GM12878 (cell line): Measurements from ENCODE around the gene WWOX. TPM values are rescaled to one million over a fixed set of nuclear protein-coding genes. Genes with fewer than 3 reads are reported as not detected.

Source experiments
- ATAC-seq: fragments of 200-7000 bp; cut with Tn5 transposase; 3 replicates; pipeline ENCODE4 v1.9.1; 2020; ENCODE audit warnings: mild to moderate bottlenecking, moderate library complexity
- BruUV-seq: library from RNA; stranded (reverse); fragments of 400-500 nt; replicated peaks from 2 replicates; lab custom pipeline; 2021; lab: Mats Ljungman, UMichigan
- CTCF ChIA-PET: fragments of 300-600 bp; sonication (Branson Sonifier 250); formaldehyde crosslinking; extraction: SDS; loops from one replicate; lab custom pipeline; 2021; ENCODE audit warnings: inconsistent platforms; lab: Yijun Ruan, JAX
- POLR2A ChIA-PET: fragments of 350-600 bp; formaldehyde crosslinking; extraction: SDS; loops from one replicate; lab custom pipeline; 2021; ENCODE audit warnings: inconsistent platforms; lab: Charles Lee
- RAD21 ChIA-PET: fragments of 300-600 bp; sonication (Branson Sonifier 250); formaldehyde crosslinking; loops from one replicate; lab custom pipeline; 2023; ENCODE audit warnings: antibody characterized with exemption; ENCODE audit not compliant: unreplicated experiment; lab: Charles Lee
- SMC1A ChIA-PET: fragments of 300-600 bp; sonication (Branson Sonifier 250); formaldehyde crosslinking; loops from one replicate; lab custom pipeline; 2023; ENCODE audit not compliant: unreplicated experiment, uncharacterized antibody; lab: Charles Lee
- DNase-seq: peaks from one replicate; pipeline ENCODE4 v3.0.0-alpha.2; 2011; ENCODE audit warnings: low read depth, low spot score
- FAIRE-seq: peaks from 3 replicates; lab custom pipeline; 2011; peaks lifted over from hg19 to GRCh38; lab: Jason Lieb, UNC
- H2AFZ ChIP-seq: 2 replicates; pipeline ENCODE4 v1.6.0; 2011; ENCODE audit warnings: low read depth, low read length, control low read depth; ENCODE audit not compliant: control insufficient read depth
- H3K27ac ChIP-seq: 2 replicates; pipeline ENCODE4 v1.5.1; 2011; ENCODE audit warnings: control low read depth; ENCODE audit not compliant: control insufficient read depth, insufficient read depth
- H3K27me3 ChIP-seq, 2 experiments: replicated peaks in 1 of 2; 2 replicates each; pipeline versions ENCODE4 v1.6.0 to v1.6.1; 2011; ENCODE audit warnings: low read length in 1 of 2; ENCODE audit not compliant: control insufficient read depth in 2 of 2, insufficient read depth in 2 of 2
- H3K36me3 ChIP-seq, 2 experiments: 2 replicates each; pipeline ENCODE4 v1.5.1; 2011; ENCODE audit warnings: low read length in 1 of 2; ENCODE audit not compliant: control insufficient read depth in 2 of 2, insufficient read depth in 2 of 2
- H3K4me1 ChIP-seq: 2 replicates; pipeline ENCODE4 v1.6.1; 2011; ENCODE audit warnings: mild to moderate bottlenecking, low read length, moderate library complexity, mixed read lengths; ENCODE audit not compliant: control insufficient read depth, insufficient read depth
- H3K4me2 ChIP-seq: 2 replicates; pipeline ENCODE4 v1.6.0; 2011; ENCODE audit warnings: control low read depth; ENCODE audit not compliant: control insufficient read depth, insufficient read depth
- H3K4me3 ChIP-seq: fragments of 200-600 bp; sonication (generic); 2 replicates; pipeline ENCODE4 v1.5.1; 2016
- H3K79me2 ChIP-seq: 2 replicates; pipeline ENCODE4 v1.6.0; 2011; ENCODE audit warnings: low read length; ENCODE audit not compliant: control insufficient read depth, insufficient read depth
- H3K9ac ChIP-seq: 2 replicates; pipeline ENCODE4 v1.8.0; 2011; ENCODE audit warnings: low read length, control low read depth, mixed read lengths; ENCODE audit not compliant: control insufficient read depth, insufficient read depth
- H3K9me3 ChIP-seq: replicated peaks from 3 replicates; pipeline ENCODE4 v1.5.1; 2011; ENCODE audit warnings: mild to moderate bottlenecking, low read length; ENCODE audit not compliant: control insufficient read depth, insufficient read depth
- H4K20me1 ChIP-seq: 2 replicates; pipeline ENCODE4 v1.6.0; 2011; ENCODE audit not compliant: control insufficient read depth, insufficient read depth
- ATF3 ChIP-seq: IDR thresholded peaks from 2 replicates; pipeline ENCODE4 v1.6.1; 2011; ENCODE audit warnings: low read depth, mild to moderate bottlenecking, low read length, moderate library complexity, borderline replicate concordance; ENCODE audit errors: extremely low read depth
- BMI1 ChIP-seq: fragments of 450-650 bp; IDR thresholded peaks from 2 replicates; pipeline ENCODE4 v1.6.1; 2016; ENCODE audit warnings: mild to moderate bottlenecking, moderate library complexity, borderline replicate concordance
- BRCA1 ChIP-seq: IDR thresholded peaks from 2 replicates; pipeline ENCODE4 v1.6.1; 2011; ENCODE audit warnings: low read depth, low read length, improper control_type of control experiment
- CBX3 ChIP-seq: fragments of 200-600 bp; sonication (generic); IDR thresholded peaks from 2 replicates; pipeline ENCODE4 v1.6.1; 2016; ENCODE audit warnings: low read depth, borderline replicate concordance
- DPF2 ChIP-seq: fragments of 450-650 bp; IDR thresholded peaks from 2 replicates; pipeline ENCODE4 v1.6.1; 2017; ENCODE audit warnings: mild to moderate bottlenecking
- E2F8 ChIP-seq: fragments of 450-650 bp; IDR thresholded peaks from 2 replicates; pipeline ENCODE4 v1.6.1; 2018; ENCODE audit warnings: mild to moderate bottlenecking, low read depth, moderate library complexity; ENCODE audit not compliant: partially characterized antibody
- EZH2 ChIP-seq: IDR thresholded peaks from 2 replicates; pipeline ENCODE4 v1.6.1; 2012; ENCODE audit warnings: low read depth, mild to moderate bottlenecking, control low read depth, inconsistent platforms, low read length, borderline replicate concordance; ENCODE audit not compliant: control insufficient read depth
- FOXM1 ChIP-seq: IDR thresholded peaks from 2 replicates; pipeline ENCODE4 v1.6.1; 2012; ENCODE audit warnings: low read depth, mild to moderate bottlenecking, inconsistent platforms, low read length, moderate library complexity
- NR2C1 ChIP-seq: fragments of 450-650 bp; IDR thresholded peaks from 2 replicates; pipeline ENCODE4 v1.6.1; 2017; ENCODE audit warnings: antibody characterized with exemption, mild to moderate bottlenecking, moderate library complexity
- POU2F2 ChIP-seq: IDR thresholded peaks from 3 replicates; pipeline ENCODE4 v1.6.1; 2011; ENCODE audit warnings: low read depth, mild to moderate bottlenecking, low read length, borderline replicate concordance
- SMAD5 ChIP-seq: IDR thresholded peaks from 2 replicates; pipeline ENCODE4 v1.6.1; 2016; ENCODE audit warnings: antibody characterized with exemption, low read depth
- SREBF2 ChIP-seq: IDR thresholded peaks from 2 replicates; pipeline ENCODE4 v1.6.1; 2012; ENCODE audit warnings: mild to moderate bottlenecking, low read length
- STAT1 ChIP-seq: fragments of 450-650 bp; conservative IDR thresholded peaks from 2 replicates; pipeline ENCODE4 v1.6.1; 2014; ENCODE audit warnings: antibody characterized with exemption, mild to moderate bottlenecking
- ZNF384 ChIP-seq: IDR thresholded peaks from 2 replicates; pipeline ENCODE4 v1.6.1; 2012; ENCODE audit warnings: low read depth, mild to moderate bottlenecking, low read length, improper control_type of control experiment, borderline replicate concordance
- ZNF622 ChIP-seq: fragments of 450-650 bp; IDR thresholded peaks from 2 replicates; pipeline ENCODE4 v1.6.1; 2017; ENCODE audit warnings: mild to moderate bottlenecking, inconsistent platforms
- WGBS: methylation state at CpG from one replicate; pipeline ENCODE4 v1.1.6; 2016; ENCODE audit warnings: low lambda C conversion rate; ENCODE audit not compliant: insufficient replicate concordance, insufficient coverage; ENCODE audit errors: missing lambda C conversion rate; 5-methylcytosine and 5-hydroxymethylcytosine counted together
- in situ Hi-C: fragments of 300-500 bp; cut with MboI; formaldehyde crosslinking; loops from 9 replicates; pipeline ENCODE4 v1.14.3; 2018; ENCODE audit warnings: mixed read lengths
- intact Hi-C: fragments of 100-400 bp; cut with micrococcal nuclease; formaldehyde crosslinking; loops from one replicate; pipeline ENCODE4 v1.14.2; 2022; ENCODE audit not compliant: unreplicated experiment
- polyA plus RNA-seq, 11 experiments: library from polyadenylated mRNA; depleted of rRNA in 4 of 11; unstranded in 6 of 11; stranded (reverse) in 5 of 11; fragments of >200 nt; fragmentation: Nextera tagmentation in 4 of 11; fragmentation: Illumina TruSeq in 1 of 11; extraction: Ambion mirVana in 4 of 11; extraction: Trizol in 1 of 11; gene quantifications; 1 replicate in 1 of 11; 2 replicates in 10 of 11; pipeline versions ENCODE4 v1.2.1 to v1.2.3, GENCODE V29; 2011 to 2016; ENCODE audit warnings: inconsistent platforms in 2 of 11, missing spikeins in 2 of 11, low read depth in 1 of 11
- total RNA-seq, 4 experiments: library from RNA; depleted of rRNA in 3 of 4; stranded (reverse); fragments of >200 nt in 3 of 4; fragmentation: Illumina TruSeq in 1 of 4; extraction: Trizol in 1 of 4; gene quantifications; 2 replicates each; pipeline versions ENCODE4 v1.2.1 to v1.2.3, GENCODE V29; 2013 to 2021
- TF ChIP-seq, protein P1 (sequence below), 3 experiments: IDR thresholded peaks in 2 of 3; conservative IDR thresholded peaks in 1 of 3; 2 replicates each; pipeline ENCODE4 v1.5.1; 2011; ENCODE audit warnings: low read depth in 3 of 3, low read length in 3 of 3, mild to moderate bottlenecking in 3 of 3, control low read depth in 2 of 3, moderate library complexity in 2 of 3, inconsistent platforms in 1 of 3, mixed read lengths in 1 of 3; ENCODE audit not compliant: control insufficient read depth in 2 of 3, insufficient read depth in 1 of 3; ENCODE audit errors: extremely low read depth in 1 of 3

WWOX gene
- total and polyA plus RNA-seq, 10 of the 15 experiments (the other 5 are each of a cell fraction or from before 2014, with no cell fraction given), result 2.8 to 24.4 (median 17.8) TPM

- TF ChIP-seq ZNF384, result no peak
- no peak for TF ChIP-seq SMAD5
- TF ChIP-seq BMI1, result no peak
Observed at GRCh38 chr16:79253100-79253631, 1153.7 kb downstream of the WWOX start (continued).

- ATAC-seq (no peak), FAIRE-seq (no peak), DNase-seq (no peak)
- intact Hi-C loops (no loop called here), in situ Hi-C loops (no loop called here)
- Histone ChIP-seq H3K9ac (no peak overlapping the region), H3K4me1 (no peaks in the 10 kb centered on the region), H4K20me1 (no peaks in the 10 kb centered on the region), H3K9me3 (no peaks in the 10 kb centered on the region; the same call in 2 of the 3 replicates), H3K79me2 (no peaks in the 10 kb centered on the region), H3K27ac (no peak overlapping the region), H2AFZ (no peak overlapping the region), H3K4me3 (no peak overlapping the region), H3K36me3 (no peaks in the 10 kb centered on the region), H3K4me2 (no peak overlapping the region), H3K27me3 (no peaks in the 10 kb centered on the region; a peak in 2 of 4 replicates)
- CTCF ChIA-PET, result no interaction called here
- 42% methylated on average over 10 of the region's 10 CpGs for WGBS
- POLR2A ChIA-PET, result no interaction called here
- SMC1A ChIA-PET, result no interaction called here
- TF ChIP-seq FOXM1, result no peak
- TF ChIP-seq ZNF622, result no peak
- TF ChIP-seq CBX3, result no peak
- TF ChIP-seq ATF3, result no peak
- no peak for TF ChIP-seq POU2F2
- no peak for TF ChIP-seq NR2C1
- TF ChIP-seq E2F8, result no peak
- TF ChIP-seq STAT1, result no peak
- TF ChIP-seq SREBF2, result no peak
- TF ChIP-seq BRCA1, result no peak
- TF ChIP-seq, protein P1, sequence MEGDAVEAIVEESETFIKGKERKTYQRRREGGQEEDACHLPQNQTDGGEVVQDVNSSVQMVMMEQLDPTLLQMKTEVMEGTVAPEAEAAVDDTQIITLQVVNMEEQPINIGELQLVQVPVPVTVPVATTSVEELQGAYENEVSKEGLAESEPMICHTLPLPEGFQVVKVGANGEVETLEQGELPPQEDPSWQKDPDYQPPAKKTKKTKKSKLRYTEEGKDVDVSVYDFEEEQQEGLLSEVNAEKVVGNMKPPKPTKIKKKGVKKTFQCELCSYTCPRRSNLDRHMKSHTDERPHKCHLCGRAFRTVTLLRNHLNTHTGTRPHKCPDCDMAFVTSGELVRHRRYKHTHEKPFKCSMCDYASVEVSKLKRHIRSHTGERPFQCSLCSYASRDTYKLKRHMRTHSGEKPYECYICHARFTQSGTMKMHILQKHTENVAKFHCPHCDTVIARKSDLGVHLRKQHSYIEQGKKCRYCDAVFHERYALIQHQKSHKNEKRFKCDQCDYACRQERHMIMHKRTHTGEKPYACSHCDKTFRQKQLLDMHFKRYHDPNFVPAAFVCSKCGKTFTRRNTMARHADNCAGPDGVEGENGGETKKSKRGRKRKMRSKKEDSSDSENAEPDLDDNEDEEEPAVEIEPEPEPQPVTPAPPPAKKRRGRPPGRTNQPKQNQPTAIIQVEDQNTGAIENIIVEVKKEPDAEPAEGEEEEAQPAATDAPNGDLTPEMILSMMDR (IDR thresholded peaks at IDR 0.05 in 2 of 3, conservative IDR thresholded peaks at IDR 0.05 in 1 of 3; ENCODE audit: control insufficient read depth in 2 of 3, extremely low read depth in 1 of 3, insufficient read depth in 1 of 3, low read depth in 3 of 3, low read length in 3 of 3), result no peak
- TF ChIP-seq DPF2, result no peak
- TF ChIP-seq EZH2, result no peak
- no TSS peak for BruUV-seq
- RAD21 ChIA-PET, result no interaction called here
Observed at GRCh38 chr16:79257953-79258490, 1158.6 kb downstream of the WWOX start.
